WTC11 (cell line): ENCODE data around the gene FOXJ2. TPM values are rescaled to one million over a fixed set of nuclear protein-coding genes. Genes with fewer than 3 reads are reported as not detected.

Experiments
- ATAC-seq: fragments of 200-7000 bp; cut with Tn5 transposase; 2 replicates; pipeline ENCODE4 v1.10.0; 2021; ENCODE audit warnings: mild to moderate bottlenecking, moderate library complexity
- CTCF ChIA-PET: fragments of 300-600 bp; sonication (Branson Sonifier 250); formaldehyde crosslinking; loops from one replicate; lab custom pipeline; 2021; ENCODE audit warnings: antibody characterized with exemption; lab: Charles Lee
- POLR2A ChIA-PET: fragments of 350-600 bp; sonication (Branson Sonifier 250); formaldehyde crosslinking; loops from one replicate; lab custom pipeline; 2021; ENCODE audit warnings: antibody characterized with exemption; lab: Charles Lee
- DNase-seq: peaks from one replicate; pipeline ENCODE4 v3.0.0; 2021; ENCODE audit warnings: low spot score
- H3K27ac Mint-ChIP-seq: 2 replicates; pipeline ENCODE4 v1.8.0; 2021; ENCODE audit warnings: mixed read lengths
- H3K27me3 Mint-ChIP-seq: 2 replicates; pipeline ENCODE4 v1.8.0; 2021; ENCODE audit warnings: low read depth, mild to moderate bottlenecking, moderate library complexity, mixed read lengths
- H3K36me3 Mint-ChIP-seq: 2 replicates; pipeline ENCODE4 v1.8.0; 2021; ENCODE audit warnings: mixed read lengths
- H3K4me1 Mint-ChIP-seq: 2 replicates; pipeline ENCODE4 v1.8.0; 2022; ENCODE audit warnings: mixed read lengths
- H3K4me3 Mint-ChIP-seq: 2 replicates; pipeline ENCODE4 v1.8.0; 2021; ENCODE audit warnings: mild to moderate bottlenecking, moderate library complexity, mixed read lengths
- H3K9me3 Mint-ChIP-seq: 2 replicates; pipeline ENCODE4 v1.8.0; 2021; ENCODE audit warnings: mixed read lengths
- IRF2 ChIP-seq: sonication (generic); formaldehyde crosslinking; IDR thresholded peaks from 2 replicates; pipeline ENCODE4 v1.8.0; 2022; ENCODE audit warnings: low read depth, missing genetic modification reagents, borderline replicate concordance
- KAT7 ChIP-seq: sonication (generic); formaldehyde crosslinking; IDR thresholded peaks from 2 replicates; pipeline ENCODE4 v1.8.1; 2023; ENCODE audit warnings: missing genetic modification reagents, mild to moderate bottlenecking, borderline replicate concordance
- SMAD3 ChIP-seq: sonication (generic); formaldehyde crosslinking; IDR thresholded peaks from 2 replicates; pipeline ENCODE4 v1.8.0; 2022; ENCODE audit warnings: missing genetic modification reagents, mild to moderate bottlenecking, borderline replicate concordance
- SP1 ChIP-seq: sonication (generic); formaldehyde crosslinking; conservative IDR thresholded peaks from 2 replicates; pipeline ENCODE4 v1.8.1; 2022; ENCODE audit warnings: missing genetic modification reagents
- TEAD1 ChIP-seq: sonication (generic); formaldehyde crosslinking; IDR thresholded peaks from 2 replicates; pipeline ENCODE4 v1.8.0; 2022; ENCODE audit warnings: mild to moderate bottlenecking, missing genetic modification reagents
- ZNF121 ChIP-seq: sonication (generic); formaldehyde crosslinking; IDR thresholded peaks from 2 replicates; pipeline ENCODE4 v1.8.0; 2023; ENCODE audit warnings: missing genetic modification reagents
- ZNF317 ChIP-seq: sonication (generic); formaldehyde crosslinking; IDR thresholded peaks from 2 replicates; pipeline ENCODE4 v1.8.1; 2023; ENCODE audit warnings: low read depth, mild to moderate bottlenecking, moderate library complexity, missing genetic modification reagents, borderline replicate concordance
- total RNA-seq: library from RNA; stranded (reverse); gene quantifications from 3 replicates; pipeline ENCODE4 v1.2.3, GENCODE V29; 2021
- TF ChIP-seq, protein P1 (sequence below): sonication (generic); formaldehyde crosslinking; conservative IDR thresholded peaks from 2 replicates; pipeline ENCODE4 v1.8.1; 2023; ENCODE audit warnings: mild to moderate bottlenecking, low read depth, missing genetic modification reagents, moderate library complexity
- TF ChIP-seq, protein P2 (sequence below): sonication (generic); formaldehyde crosslinking; IDR thresholded peaks from 2 replicates; pipeline ENCODE4 v1.8.0; 2023; ENCODE audit warnings: mild to moderate bottlenecking, missing genetic modification reagents
- TF ChIP-seq, protein P3 (sequence below): sonication (generic); formaldehyde crosslinking; IDR thresholded peaks from 2 replicates; pipeline ENCODE4 v1.8.1; 2023; ENCODE audit warnings: mild to moderate bottlenecking, missing genetic modification reagents
- TF ChIP-seq, protein P4 (sequence below): sonication (generic); formaldehyde crosslinking; IDR thresholded peaks from 2 replicates; pipeline ENCODE4 v1.8.1; 2023; ENCODE audit warnings: mild to moderate bottlenecking, missing genetic modification reagents, moderate library complexity

FOXJ2 gene
- total RNA-seq, 1 experiment from 2014 or later, result 12.7 TPM

DNA sequence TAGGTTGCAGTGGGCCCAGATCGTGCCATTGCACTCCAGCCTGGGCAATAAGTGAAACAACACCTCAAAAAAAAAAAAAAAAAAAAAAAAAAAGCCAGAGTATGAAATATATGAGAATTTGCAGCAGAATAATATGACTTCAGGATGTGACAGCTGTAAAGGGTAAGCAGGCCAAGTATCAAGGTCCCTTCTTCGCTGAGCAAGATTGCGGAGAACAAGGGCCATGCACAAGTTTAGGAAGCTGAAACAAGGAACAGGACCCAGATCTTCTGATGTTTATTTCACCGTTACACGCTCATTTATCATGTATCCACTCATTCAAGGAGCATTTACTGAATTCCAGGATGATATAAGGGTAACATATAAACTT, 659 bp upstream of the FOXJ2 start:
- H3K4me3 Mint-ChIP-seq, result peak overlapping the region; percentile 84
- ATAC-seq (no peak), DNase-seq (no peak)
- no peaks in the 10 kb centered on the region for H3K27me3 Mint-ChIP-seq
- ChIA-PET POLR2A (interaction anchor here (0.9 kb wide), 1 partner anchor 95 kb away, joined by 5 read pairs; no protein-coding TSS in a partner anchor), CTCF (interaction anchor here (2.9 kb wide), 1 partner anchor 13 kb away, joined by 18 read pairs; no protein-coding TSS in a partner anchor)
- 0 out of 2 replicates have a peak overlapping the region, but pooled peaks have one; percentile 69 for H3K27ac Mint-ChIP-seq
- TF ChIP-seq IRF2 (CRISPR knock-in tag) (no peak), ZNF121 (CRISPR knock-in tag) (peak; percentile 85)
- no peaks in the 10 kb centered on the region for H3K9me3 Mint-ChIP-seq
- H3K4me1 Mint-ChIP-seq, result peaks cover 49% of the 10 kb centered on the region
- H3K36me3 Mint-ChIP-seq, result no peaks in the 10 kb centered on the region

DNA sequence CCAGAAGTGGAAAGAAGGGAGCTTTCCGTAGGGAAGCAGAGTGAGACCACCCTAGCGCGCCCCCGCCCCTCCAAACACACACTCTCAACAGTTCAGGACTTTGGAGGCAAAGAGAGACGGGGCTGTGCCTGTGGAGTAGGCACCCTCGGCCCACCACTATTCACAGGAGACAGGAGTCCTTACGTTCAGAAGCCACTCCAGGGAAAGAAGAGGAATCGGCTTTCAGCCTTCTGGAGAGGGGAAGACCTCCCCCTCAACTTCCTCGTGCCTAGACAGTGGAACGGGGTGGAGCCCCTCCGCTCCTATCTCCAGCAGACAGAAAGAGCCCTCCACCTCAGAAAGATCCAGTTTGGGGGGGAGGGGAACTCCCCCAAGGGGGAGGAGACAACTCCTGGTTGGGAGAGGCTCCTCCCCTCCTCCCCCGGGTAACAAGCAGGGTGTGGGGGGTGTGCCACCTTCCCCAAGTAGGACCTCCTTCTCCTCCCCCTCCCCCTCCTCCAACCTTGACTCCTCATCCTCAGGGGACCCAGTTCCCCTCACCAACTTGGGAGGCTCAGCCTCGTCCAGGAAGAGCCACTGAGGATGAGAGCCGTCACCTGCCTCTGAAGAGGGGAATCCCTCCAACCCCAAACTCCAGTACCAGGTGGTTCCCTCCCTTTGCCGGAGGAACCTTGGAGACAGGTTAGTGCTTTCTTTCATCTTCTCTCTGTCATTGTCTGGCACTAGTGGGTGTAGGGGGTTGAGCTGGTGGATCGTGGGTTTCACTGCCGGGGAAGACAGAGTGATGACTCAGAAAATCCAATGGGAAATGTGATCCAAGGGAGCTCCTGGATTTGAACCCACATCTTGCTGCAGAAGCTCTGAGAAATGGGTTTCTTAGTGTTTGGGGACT, 883 bp downstream of the FOXJ2 start:
- DNase-seq, result peak; percentile 74
- no peaks in the 10 kb centered on the region for H3K27me3 Mint-ChIP-seq
- CTCF ChIA-PET, result interaction anchor here (0.6 to 2.0 kb wide), 4 partner anchors 11 to 100 kb away, joined by 3 to 11 read pairs (median 6); no protein-coding TSS in a partner anchor
- peak overlapping the region; percentile 86 for H3K4me3 Mint-ChIP-seq
- H3K4me1 Mint-ChIP-seq, result peaks cover 56% of the 10 kb centered on the region
- no peaks in the 10 kb centered on the region for H3K36me3 Mint-ChIP-seq
- no peaks in the 10 kb centered on the region for H3K9me3 Mint-ChIP-seq
- H3K27ac Mint-ChIP-seq, result peak overlapping the region; percentile 90
- POLR2A ChIA-PET, result interaction anchor here (0.9 kb wide), 1 partner anchor 170 kb away, joined by 4 read pairs; no protein-coding TSS in a partner anchor
- TF ChIP-seq SMAD3 (CRISPR knock-in tag) (no peak; the same call in 1 of the 2 replicates), ZNF317 (CRISPR knock-in tag) (0 out of 2 replicates have a peak, but pooled peaks have one; percentile 19), SP1 (CRISPR knock-in tag) (peak; percentile 59; the same call in 1 of the 2 replicates), KAT7 (0 out of 2 replicates have a peak, but pooled peaks have one; percentile 10), TEAD1 (CRISPR knock-in tag) (peak; percentile 34; the same call in 1 of the 2 replicates)
- TF ChIP-seq, protein P1, sequence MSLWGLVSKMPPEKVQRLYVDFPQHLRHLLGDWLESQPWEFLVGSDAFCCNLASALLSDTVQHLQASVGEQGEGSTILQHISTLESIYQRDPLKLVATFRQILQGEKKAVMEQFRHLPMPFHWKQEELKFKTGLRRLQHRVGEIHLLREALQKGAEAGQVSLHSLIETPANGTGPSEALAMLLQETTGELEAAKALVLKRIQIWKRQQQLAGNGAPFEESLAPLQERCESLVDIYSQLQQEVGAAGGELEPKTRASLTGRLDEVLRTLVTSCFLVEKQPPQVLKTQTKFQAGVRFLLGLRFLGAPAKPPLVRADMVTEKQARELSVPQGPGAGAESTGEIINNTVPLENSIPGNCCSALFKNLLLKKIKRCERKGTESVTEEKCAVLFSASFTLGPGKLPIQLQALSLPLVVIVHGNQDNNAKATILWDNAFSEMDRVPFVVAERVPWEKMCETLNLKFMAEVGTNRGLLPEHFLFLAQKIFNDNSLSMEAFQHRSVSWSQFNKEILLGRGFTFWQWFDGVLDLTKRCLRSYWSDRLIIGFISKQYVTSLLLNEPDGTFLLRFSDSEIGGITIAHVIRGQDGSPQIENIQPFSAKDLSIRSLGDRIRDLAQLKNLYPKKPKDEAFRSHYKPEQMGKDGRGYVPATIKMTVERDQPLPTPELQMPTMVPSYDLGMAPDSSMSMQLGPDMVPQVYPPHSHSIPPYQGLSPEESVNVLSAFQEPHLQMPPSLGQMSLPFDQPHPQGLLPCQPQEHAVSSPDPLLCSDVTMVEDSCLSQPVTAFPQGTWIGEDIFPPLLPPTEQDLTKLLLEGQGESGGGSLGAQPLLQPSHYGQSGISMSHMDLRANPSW (CRISPR knock-in tag), result no peak
- TF ChIP-seq, protein P2, sequence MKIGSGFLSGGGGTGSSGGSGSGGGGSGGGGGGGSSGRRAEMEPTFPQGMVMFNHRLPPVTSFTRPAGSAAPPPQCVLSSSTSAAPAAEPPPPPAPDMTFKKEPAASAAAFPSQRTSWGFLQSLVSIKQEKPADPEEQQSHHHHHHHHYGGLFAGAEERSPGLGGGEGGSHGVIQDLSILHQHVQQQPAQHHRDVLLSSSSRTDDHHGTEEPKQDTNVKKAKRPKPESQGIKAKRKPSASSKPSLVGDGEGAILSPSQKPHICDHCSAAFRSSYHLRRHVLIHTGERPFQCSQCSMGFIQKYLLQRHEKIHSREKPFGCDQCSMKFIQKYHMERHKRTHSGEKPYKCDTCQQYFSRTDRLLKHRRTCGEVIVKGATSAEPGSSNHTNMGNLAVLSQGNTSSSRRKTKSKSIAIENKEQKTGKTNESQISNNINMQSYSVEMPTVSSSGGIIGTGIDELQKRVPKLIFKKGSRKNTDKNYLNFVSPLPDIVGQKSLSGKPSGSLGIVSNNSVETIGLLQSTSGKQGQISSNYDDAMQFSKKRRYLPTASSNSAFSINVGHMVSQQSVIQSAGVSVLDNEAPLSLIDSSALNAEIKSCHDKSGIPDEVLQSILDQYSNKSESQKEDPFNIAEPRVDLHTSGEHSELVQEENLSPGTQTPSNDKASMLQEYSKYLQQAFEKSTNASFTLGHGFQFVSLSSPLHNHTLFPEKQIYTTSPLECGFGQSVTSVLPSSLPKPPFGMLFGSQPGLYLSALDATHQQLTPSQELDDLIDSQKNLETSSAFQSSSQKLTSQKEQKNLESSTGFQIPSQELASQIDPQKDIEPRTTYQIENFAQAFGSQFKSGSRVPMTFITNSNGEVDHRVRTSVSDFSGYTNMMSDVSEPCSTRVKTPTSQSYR (CRISPR knock-in tag), result peak; percentile 71; the same call in 1 of the 2 replicates
- TF ChIP-seq, protein P3, sequence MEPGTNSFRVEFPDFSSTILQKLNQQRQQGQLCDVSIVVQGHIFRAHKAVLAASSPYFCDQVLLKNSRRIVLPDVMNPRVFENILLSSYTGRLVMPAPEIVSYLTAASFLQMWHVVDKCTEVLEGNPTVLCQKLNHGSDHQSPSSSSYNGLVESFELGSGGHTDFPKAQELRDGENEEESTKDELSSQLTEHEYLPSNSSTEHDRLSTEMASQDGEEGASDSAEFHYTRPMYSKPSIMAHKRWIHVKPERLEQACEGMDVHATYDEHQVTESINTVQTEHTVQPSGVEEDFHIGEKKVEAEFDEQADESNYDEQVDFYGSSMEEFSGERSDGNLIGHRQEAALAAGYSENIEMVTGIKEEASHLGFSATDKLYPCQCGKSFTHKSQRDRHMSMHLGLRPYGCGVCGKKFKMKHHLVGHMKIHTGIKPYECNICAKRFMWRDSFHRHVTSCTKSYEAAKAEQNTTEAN (CRISPR knock-in tag), result 0 out of 2 replicates have a peak, but pooled peaks have one; percentile 29
- TF ChIP-seq, protein P4, sequence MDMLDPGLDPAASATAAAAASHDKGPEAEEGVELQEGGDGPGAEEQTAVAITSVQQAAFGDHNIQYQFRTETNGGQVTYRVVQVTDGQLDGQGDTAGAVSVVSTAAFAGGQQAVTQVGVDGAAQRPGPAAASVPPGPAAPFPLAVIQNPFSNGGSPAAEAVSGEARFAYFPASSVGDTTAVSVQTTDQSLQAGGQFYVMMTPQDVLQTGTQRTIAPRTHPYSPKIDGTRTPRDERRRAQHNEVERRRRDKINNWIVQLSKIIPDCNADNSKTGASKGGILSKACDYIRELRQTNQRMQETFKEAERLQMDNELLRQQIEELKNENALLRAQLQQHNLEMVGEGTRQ, result 0 out of 2 replicates have a peak, but pooled peaks have one; percentile 20
- peak; percentile 76 for ATAC-seq
